Muscle layer of colon (tissue), 2 donors: ENCODE measurements around the gene RB1.
A peak's percentile ranks its signal among the peaks of the same experiment; 100 is the strongest.

Source experiments
- H3K27ac ChIP-seq: one replicate; pipeline ENCODE4 v1.7.0; 2013; ENCODE audit warnings: low read depth, mild to moderate bottlenecking, low read length, moderate library complexity
- H3K27me3 ChIP-seq, 2 donors: one replicate each; pipeline ENCODE4 v1.7.0; 2013; ENCODE audit warnings: low read length in 2 of 2, mild to moderate bottlenecking in 2 of 2; ENCODE audit not compliant: insufficient read depth in 2 of 2, control insufficient read depth in 1 of 2
- H3K36me3 ChIP-seq: one replicate; pipeline ENCODE4 v1.7.0; 2013; ENCODE audit warnings: mild to moderate bottlenecking, low read length; ENCODE audit not compliant: insufficient read depth
- H3K4me1 ChIP-seq: one replicate; pipeline ENCODE4 v1.7.0; 2013; ENCODE audit warnings: mild to moderate bottlenecking, low read length; ENCODE audit not compliant: insufficient read depth
- H3K4me3 ChIP-seq, 2 donors: one replicate each; pipeline ENCODE4 v1.7.0; 2013; ENCODE audit warnings: low read length in 2 of 2, low read depth in 1 of 2, mild to moderate bottlenecking in 1 of 2, moderate library complexity in 1 of 2
- H3K9ac ChIP-seq: one replicate; pipeline ENCODE4 v1.7.0; 2013; ENCODE audit warnings: low read length
- H3K9me3 ChIP-seq: one replicate; pipeline ENCODE4 v1.7.0; 2013; ENCODE audit warnings: mild to moderate bottlenecking, low read length
- donor health status: abdominal sarcoma.
- donor health status: Adenocarcinoma of cecum.

RB1 gene

GRCh38 chr13:48303359-48304142, at the start of gene RB1:
TSS of gene RB1 (plus strand) at chr13:48303751. CDS start at chr13:48303913, 162 bp downstream.
- peak within 1 kb of the TSS; percentile 98 for H3K9ac ChIP-seq
- H3K36me3 ChIP-seq, result no peaks in the 10 kb centered on the region
- no peaks in the 10 kb centered on the region for H3K9me3 ChIP-seq
- H3K27ac ChIP-seq, result peak within 1 kb of the TSS; percentile 98
- H3K27me3 ChIP-seq, result no peaks in the 10 kb centered on the region
- peak within 1 kb of the TSS; percentile 91 to 93 for H3K4me3 ChIP-seq
- peaks cover 22% of the 10 kb centered on the region for H3K4me1 ChIP-seq

DNA sequence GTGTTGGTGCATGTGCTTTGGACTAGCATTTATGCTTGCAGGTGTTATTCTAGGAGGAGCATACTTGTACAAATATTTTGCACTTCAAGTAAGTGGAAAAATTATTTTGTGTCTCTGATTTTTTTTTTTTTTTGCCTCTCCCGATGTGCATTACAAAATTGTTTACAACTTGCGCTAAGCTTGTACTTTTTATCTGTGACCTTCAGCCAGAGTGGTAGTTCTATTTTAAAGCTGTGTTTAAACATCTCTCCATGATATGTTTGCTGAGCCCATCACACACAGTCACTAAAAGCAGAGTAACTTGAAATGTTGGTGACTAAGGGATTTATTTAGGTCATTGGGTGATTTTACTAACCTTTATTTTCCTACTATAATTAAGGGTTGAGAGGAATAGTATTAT, 49.7 kb upstream of the RB1 start:
- Histone ChIP-seq H3K9ac (no peak overlapping the region), H3K36me3 (peaks cover 44% of the 10 kb centered on the region)

DNA sequence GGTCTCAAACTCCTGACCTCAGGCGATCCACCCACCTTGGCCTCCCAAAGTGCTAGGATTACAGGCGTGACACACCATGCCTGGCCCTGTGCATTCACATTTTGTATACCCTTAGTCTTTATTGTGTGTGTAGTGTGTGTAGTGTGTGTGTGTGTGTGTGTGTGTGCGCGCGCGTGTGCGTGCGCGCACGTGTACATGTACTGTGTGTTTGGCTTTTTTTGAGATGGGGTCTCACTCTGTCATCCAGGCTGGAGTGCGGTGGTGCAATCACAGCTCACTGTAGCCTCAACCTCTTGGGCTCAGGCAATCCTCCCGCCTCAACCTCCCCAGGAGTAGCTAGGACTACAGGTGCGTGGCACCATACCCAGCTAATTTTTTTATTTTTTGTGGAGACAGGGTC, 48.5 kb upstream of the RB1 start:
- no peak overlapping the region for H3K4me3 ChIP-seq
- no peaks in the 10 kb centered on the region for H3K27me3 ChIP-seq
- H3K4me1 ChIP-seq, result peaks cover 21% of the 10 kb centered on the region
- H3K27ac ChIP-seq, result no peak overlapping the region
- H3K9ac ChIP-seq, result no peak overlapping the region
- H3K36me3 ChIP-seq, result peaks cover 52% of the 10 kb centered on the region
- H3K9me3 ChIP-seq, result no peaks in the 10 kb centered on the region

More for the DNA sequence above, 49.7 kb upstream of the RB1 start:
- Histone ChIP-seq H3K27ac (no peak overlapping the region), H3K4me1 (peaks cover 23% of the 10 kb centered on the region), H3K4me3 (no peak overlapping the region), H3K27me3 (no peaks in the 10 kb centered on the region), H3K9me3 (no peaks in the 10 kb centered on the region)

DNA sequence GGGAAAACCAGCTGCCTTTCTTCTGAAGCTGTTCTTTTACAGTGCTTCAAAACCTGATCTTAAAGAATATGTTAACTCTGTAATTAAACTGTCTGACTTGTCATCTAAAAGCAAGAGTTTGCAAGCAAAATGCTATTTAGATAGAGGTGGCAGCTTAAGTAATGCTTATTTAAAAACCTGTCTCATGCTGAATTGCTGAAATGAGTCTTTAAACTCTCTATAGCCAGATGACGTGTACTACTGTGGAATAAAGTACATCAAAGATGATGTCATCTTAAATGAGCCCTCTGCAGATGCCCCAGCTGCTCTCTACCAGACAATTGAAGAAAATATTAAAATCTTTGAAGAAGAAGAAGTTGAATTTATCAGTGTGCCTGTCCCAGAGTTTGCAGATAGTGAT, 47.6 kb upstream of the RB1 start:
- peaks cover 52% of the 10 kb centered on the region for H3K36me3 ChIP-seq
- H3K9ac ChIP-seq, result no peak overlapping the region
- peaks cover 18% of the 10 kb centered on the region for H3K4me1 ChIP-seq
- no peak overlapping the region for H3K27ac ChIP-seq
- no peaks in the 10 kb centered on the region for H3K9me3 ChIP-seq
- H3K4me3 ChIP-seq, result no peak overlapping the region
- no peaks in the 10 kb centered on the region for H3K27me3 ChIP-seq

- Histone ChIP-seq H3K9me3 (no peaks in the 10 kb centered on the region), H3K4me1 (peaks cover 14% of the 10 kb centered on the region), H3K27me3 (no peaks in the 10 kb centered on the region), H3K9ac (no peak overlapping the region), H3K27ac (no peak overlapping the region), H3K4me3 (no peak overlapping the region), H3K36me3 (peaks cover 58% of the 10 kb centered on the region)
These were observed 45.5 kb upstream of the RB1 start for GRCh38 chr13:48258002-48258401.

DNA sequence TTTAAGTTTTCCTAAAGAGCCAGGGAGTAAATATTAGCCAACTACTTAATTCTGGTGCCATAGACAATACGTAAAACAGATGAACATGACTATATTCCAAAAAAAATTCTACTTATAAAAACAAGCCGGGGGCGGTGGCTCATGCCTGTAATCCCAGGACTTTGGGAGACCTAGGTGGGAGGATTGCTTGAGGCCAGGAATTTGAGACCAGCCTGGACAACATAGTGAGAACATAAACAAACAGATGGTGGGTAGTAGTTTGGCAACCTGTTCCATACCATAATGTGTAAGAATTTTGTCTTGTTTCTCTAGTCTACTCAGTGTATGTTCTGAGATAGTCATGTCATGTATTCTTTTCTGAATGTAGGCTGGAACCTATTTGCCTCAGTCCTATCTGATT, 45.1 kb upstream of the RB1 start:
- no peaks in the 10 kb centered on the region for H3K27me3 ChIP-seq
- no peak overlapping the region for H3K9ac ChIP-seq
- no peak overlapping the region for H3K4me3 ChIP-seq
- no peaks in the 10 kb centered on the region for H3K9me3 ChIP-seq
- peaks cover 13% of the 10 kb centered on the region for H3K4me1 ChIP-seq
- peaks cover 62% of the 10 kb centered on the region for H3K36me3 ChIP-seq
- H3K27ac ChIP-seq, result no peak overlapping the region

DNA sequence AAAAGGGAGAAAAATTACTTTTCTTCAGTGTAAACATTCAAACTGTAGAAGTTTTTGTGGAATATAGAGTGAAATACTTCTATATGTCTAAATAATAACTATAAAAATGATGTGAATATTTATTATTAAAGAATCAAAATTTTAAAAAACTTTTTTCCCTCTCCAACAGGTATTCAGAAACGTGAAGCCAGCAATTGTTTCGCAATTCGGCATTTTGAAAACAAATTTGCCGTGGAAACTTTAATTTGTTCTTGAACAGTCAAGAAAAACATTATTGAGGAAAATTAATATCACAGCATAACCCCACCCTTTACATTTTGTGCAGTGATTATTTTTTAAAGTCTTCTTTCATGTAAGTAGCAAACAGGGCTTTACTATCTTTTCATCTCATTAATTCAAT, 42.6 kb upstream of the RB1 start:
- peaks cover 3% of the 10 kb centered on the region for H3K4me1 ChIP-seq
- H3K36me3 ChIP-seq, result peaks cover 52% of the 10 kb centered on the region
- H3K9me3 ChIP-seq, result no peaks in the 10 kb centered on the region
- no peak overlapping the region for H3K4me3 ChIP-seq
- H3K27ac ChIP-seq, result no peak overlapping the region
- no peaks in the 10 kb centered on the region for H3K27me3 ChIP-seq
- H3K9ac ChIP-seq, result no peak overlapping the region

- Histone ChIP-seq H3K36me3 (peaks cover 33% of the 10 kb centered on the region), H3K9me3 (no peaks in the 10 kb centered on the region), H3K9ac (no peak overlapping the region), H3K27ac (no peak overlapping the region), H3K4me1 (no peaks in the 10 kb centered on the region), H3K27me3 (no peaks in the 10 kb centered on the region), H3K4me3 (no peak overlapping the region)
These were observed 40.4 kb upstream of the RB1 start for GRCh38 chr13:48263196-48263595.

- no peaks in the 10 kb centered on the region for H3K27me3 ChIP-seq
- no peaks in the 10 kb centered on the region for H3K9me3 ChIP-seq
- no peak overlapping the region for H3K4me3 ChIP-seq
- no peak overlapping the region for H3K27ac ChIP-seq
- no peaks in the 10 kb centered on the region for H3K4me1 ChIP-seq
- peaks cover 28% of the 10 kb centered on the region for H3K36me3 ChIP-seq
- H3K9ac ChIP-seq, result no peak overlapping the region
These were observed 39.5 kb upstream of the RB1 start for GRCh38 chr13:48264058-48264457.

GRCh38 chr13:48265217-48265815, 38.2 kb upstream of the RB1 start:
- H3K4me3 ChIP-seq, result no peak overlapping the region
- no peak overlapping the region for H3K27ac ChIP-seq
- H3K27me3 ChIP-seq, result no peaks in the 10 kb centered on the region
- H3K36me3 ChIP-seq, result peaks cover 26% of the 10 kb centered on the region
- no peaks in the 10 kb centered on the region for H3K9me3 ChIP-seq
- no peaks in the 10 kb centered on the region for H3K4me1 ChIP-seq
- no peak overlapping the region for H3K9ac ChIP-seq

DNA sequence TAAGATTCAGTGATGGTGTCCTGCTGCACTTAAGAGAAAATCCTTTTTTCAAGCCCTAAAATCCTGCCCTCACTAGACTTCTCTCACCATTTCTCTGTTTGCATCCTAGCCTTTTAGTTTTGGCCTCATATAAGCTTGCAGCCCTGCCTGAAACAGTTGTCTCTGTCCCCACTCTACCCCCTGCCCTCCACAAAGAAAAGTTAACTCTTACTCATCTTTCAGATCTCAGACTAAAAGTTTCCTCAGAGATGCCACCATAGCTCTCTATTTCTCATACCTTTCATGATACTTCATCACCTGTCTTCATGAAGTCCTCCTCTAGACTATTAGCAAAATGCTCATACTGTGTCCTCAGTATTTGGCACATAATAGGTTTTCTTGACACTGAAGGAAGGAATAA, 37.4 kb upstream of the RB1 start:
- Histone ChIP-seq H3K36me3 (peaks cover 25% of the 10 kb centered on the region), H3K4me1 (no peaks in the 10 kb centered on the region)

More for the DNA sequence above, 37.4 kb upstream of the RB1 start:
- Histone ChIP-seq H3K27ac (no peak overlapping the region), H3K9me3 (no peaks in the 10 kb centered on the region), H3K9ac (no peak overlapping the region), H3K27me3 (no peaks in the 10 kb centered on the region), H3K4me3 (no peak overlapping the region)
